HPDE6-E6E7 (cell line): ENCODE results near the gene CISD2.
"Not testable (repeated sequence)": the region's sequence is repeated elsewhere in the genome, so short reads cannot be mapped to it uniquely, and the experiment has no call there.

ENCODE experiments used
- DNase-seq: peaks from one replicate; pipeline ENCODE4 v3.0.0; 2011; ENCODE audit warnings: missing footprints; ENCODE audit errors: extremely low spot score

CISD2 gene

GRCh38 chr4:102849579-102850104 is 19.1 kb upstream of the CISD2 start:
- DNase-seq = no peak

GRCh38 chr4:102850370-102850769 is 18.4 kb upstream of the CISD2 start:
- DNase-seq = no peak

- no peak for DNase-seq
Observed at GRCh38 chr4:102858828-102859464, 9.8 kb upstream of the CISD2 start.

GRCh38 chr4:102860611-102861324 is 8.0 kb upstream of the CISD2 start:
- DNase-seq = no peak

- no peak for DNase-seq
Observed at GRCh38 chr4:102862016-102862415, 6.8 kb upstream of the CISD2 start.

GRCh38 chr4:102862747-102863146 is 6.0 kb upstream of the CISD2 start:
- DNase-seq = no peak

- DNase-seq = not testable (repeated sequence)
Observed at GRCh38 chr4:102865327-102865726, 3.5 kb upstream of the CISD2 start.

GRCh38 chr4:102867278-102868152 is 1.3 kb upstream of the CISD2 start:
- no peak for DNase-seq

- DNase-seq = no peak
Observed at GRCh38 chr4:102868153-102868780, 525 bp upstream of the CISD2 start.

- DNase-seq = no peak
Observed at GRCh38 chr4:102869569-102870197, 891 bp downstream of the CISD2 start.

GRCh38 chr4:102871772-102872171 is 3.0 kb downstream of the CISD2 start:
- DNase-seq = no peak

- not testable (repeated sequence) for DNase-seq
Observed at GRCh38 chr4:102877477-102878106, 8.8 kb downstream of the CISD2 start.

- not testable (repeated sequence) for DNase-seq
Observed at GRCh38 chr4:102878349-102878748, 9.6 kb downstream of the CISD2 start.

GRCh38 chr4:102878901-102879300 is 10.1 kb downstream of the CISD2 start:
- no peak for DNase-seq

GRCh38 chr4:102881343-102881742 is 12.6 kb downstream of the CISD2 start:
- no peak for DNase-seq

GRCh38 chr4:102883278-102883677 is 14.5 kb downstream of the CISD2 start:
- DNase-seq = no peak

GRCh38 chr4:102888570-102888969 is 19.8 kb downstream of the CISD2 start:
- not testable (repeated sequence) for DNase-seq

GRCh38 chr4:102889866-102890265 is 21.1 kb downstream of the CISD2 start:
- peak; percentile 19 for DNase-seq

- not testable (repeated sequence) for DNase-seq
Observed at GRCh38 chr4:102896547-102896946, 27.8 kb downstream of the CISD2 start.

- not testable (repeated sequence) for DNase-seq
Observed at GRCh38 chr4:102897610-102898009, 28.8 kb downstream of the CISD2 start.

- DNase-seq = no peak
Observed at GRCh38 chr4:102901804-102902203, 33.0 kb downstream of the CISD2 start.
